Activated CD8-positive, alpha-beta T cell treated with anti-CD3 and anti-CD28 coated beads, Interleukin-2, amount 10 ng/mL, durations not matched to agents 7 days and 5 days (primary cell): ENCODE measurements around the gene PDE6A. TPM values are rescaled to one million over a fixed set of nuclear protein-coding genes. Genes with fewer than 3 reads are reported as not detected.

Experiments used
- ATAC-seq: fragments of 150-1000 bp; cut with Tn5 transposase; one replicate; pipeline ENCODE4 v1.10.0; 2021; ENCODE audit warnings: moderate library complexity
- CTCF ChIA-PET: fragments of 350-600 bp; sonication (Branson Sonifier 250); formaldehyde crosslinking; loops from one replicate; lab custom pipeline; 2021; ENCODE audit warnings: antibody characterized with exemption; lab: Charles Lee
- POLR2A ChIA-PET: fragments of 350-600 bp; sonication (Branson Sonifier 250); formaldehyde crosslinking; loops from one replicate; lab custom pipeline; 2021; ENCODE audit warnings: antibody characterized with exemption; lab: Charles Lee
- DNase-seq: peaks from one replicate; pipeline ENCODE4 v3.0.0-alpha.2; 2020
- H3K27ac Mint-ChIP-seq: one replicate; pipeline ENCODE4 v1.8.0; 2021; ENCODE audit warnings: mild to moderate bottlenecking, mixed read lengths
- H3K27me3 Mint-ChIP-seq: one replicate; pipeline ENCODE4 v1.8.0; 2021; ENCODE audit warnings: low read depth, mixed read lengths
- H3K36me3 Mint-ChIP-seq: one replicate; pipeline ENCODE4 v1.8.0; 2021; ENCODE audit warnings: low read depth, mixed read lengths
- H3K4me1 Mint-ChIP-seq: one replicate; pipeline ENCODE4 v1.8.0; 2021; ENCODE audit warnings: low read depth, mixed read lengths
- H3K4me3 Mint-ChIP-seq: one replicate; pipeline ENCODE4 v1.8.0; 2021; ENCODE audit warnings: mild to moderate bottlenecking, mixed read lengths
- H3K9me3 Mint-ChIP-seq: one replicate; pipeline ENCODE4 v1.8.0; 2022; ENCODE audit warnings: mixed read lengths; ENCODE audit not compliant: insufficient read depth
- total RNA-seq, 2 experiments: library from RNA; stranded (reverse); gene quantifications; one replicate each; pipeline ENCODE4 v1.2.3, GENCODE V29; 2021

PDE6A gene
- total RNA-seq, 2 experiments from 2014 or later: not detected

GRCh38 chr5:149829954-149830353, 114.6 kb downstream of the PDE6A start:
- Mint-ChIP-seq H3K27me3 (no peaks in the 10 kb centered on the region), H3K27ac (no peak overlapping the region), H3K4me3 (no peak overlapping the region), H3K4me1 (peaks cover 5% of the 10 kb centered on the region), H3K36me3 (peaks cover 3% of the 10 kb centered on the region), H3K9me3 (no peaks in the 10 kb centered on the region)
- POLR2A ChIA-PET: no interaction called here
- ATAC-seq: no peak
- no peak for DNase-seq
- CTCF ChIA-PET: interaction anchor here (1.0 to 11.6 kb wide), 13 partner anchors 8 to 206 kb away, joined by 3 to 155 read pairs (median 17); partner anchors contain the start of gene SLC26A2

GRCh38 chr5:149828161-149829011, 116.2 kb downstream of the PDE6A start:
- ChIA-PET CTCF (interaction anchor here (0.6 to 11.6 kb wide), 26 partner anchors 8 to 250 kb away, joined by 3 to 155 read pairs (median 5); no protein-coding TSS in a partner anchor), POLR2A (no interaction called here)
- H3K36me3 Mint-ChIP-seq: peaks cover 3% of the 10 kb centered on the region
- peak; percentile 89 for DNase-seq
- no peaks in the 10 kb centered on the region for H3K27me3 Mint-ChIP-seq
- H3K9me3 Mint-ChIP-seq: no peaks in the 10 kb centered on the region
- peaks cover 5% of the 10 kb centered on the region for H3K4me1 Mint-ChIP-seq
- H3K4me3 Mint-ChIP-seq: no peak overlapping the region
- no peak overlapping the region for H3K27ac Mint-ChIP-seq
- peak; percentile 71 for ATAC-seq

GRCh38 chr5:149827546-149827945, 117.0 kb downstream of the PDE6A start:
- peaks cover 5% of the 10 kb centered on the region for H3K4me1 Mint-ChIP-seq
- POLR2A ChIA-PET: interaction anchor here (0.6 kb wide), 1 partner anchor 95 kb away, joined by 3 read pairs; no protein-coding TSS in a partner anchor
- no peaks in the 10 kb centered on the region for H3K27me3 Mint-ChIP-seq
- H3K9me3 Mint-ChIP-seq: no peaks in the 10 kb centered on the region
- H3K36me3 Mint-ChIP-seq: peaks cover 2% of the 10 kb centered on the region
- no peak for DNase-seq
- H3K27ac Mint-ChIP-seq: no peak overlapping the region
- CTCF ChIA-PET: interaction anchor here (0.5 to 11.6 kb wide), 21 partner anchors 11 to 249 kb away, joined by 3 to 155 read pairs (median 6); no protein-coding TSS in a partner anchor
- ATAC-seq: no peak
- no peak overlapping the region for H3K4me3 Mint-ChIP-seq

- ChIA-PET CTCF (interaction anchor here (0.5 to 11.6 kb wide), 17 partner anchors 11 to 237 kb away, joined by 3 to 155 read pairs (median 7); no protein-coding TSS in a partner anchor), POLR2A (interaction anchor here (0.6 kb wide), 1 partner anchor 95 kb away, joined by 3 read pairs; no protein-coding TSS in a partner anchor)
- peaks cover 5% of the 10 kb centered on the region for H3K4me1 Mint-ChIP-seq
- ATAC-seq: no peak
- H3K36me3 Mint-ChIP-seq: peaks cover 2% of the 10 kb centered on the region
- no peak overlapping the region for H3K27ac Mint-ChIP-seq
- H3K9me3 Mint-ChIP-seq: no peaks in the 10 kb centered on the region
- no peaks in the 10 kb centered on the region for H3K27me3 Mint-ChIP-seq
- DNase-seq: no peak
- H3K4me3 Mint-ChIP-seq: no peak overlapping the region
These were observed 117.5 kb downstream of the PDE6A start for GRCh38 chr5:149827086-149827485.

- no peak for DNase-seq
- Mint-ChIP-seq H3K27ac (no peak overlapping the region), H3K9me3 (no peaks in the 10 kb centered on the region), H3K4me3 (no peak overlapping the region), H3K27me3 (no peaks in the 10 kb centered on the region), H3K4me1 (peaks cover 4% of the 10 kb centered on the region), H3K36me3 (peaks cover 2% of the 10 kb centered on the region)
- ChIA-PET CTCF (interaction anchor here (1.1 to 11.6 kb wide), 11 partner anchors 7 to 191 kb away, joined by 3 to 155 read pairs (median 15); no protein-coding TSS in a partner anchor), POLR2A (no interaction called here)
- ATAC-seq: no peak
These were observed 118.0 kb downstream of the PDE6A start for GRCh38 chr5:149826574-149826973.

GRCh38 chr5:149824846-149825245, 119.7 kb downstream of the PDE6A start:
- Mint-ChIP-seq H3K27ac (no peak overlapping the region), H3K36me3 (peaks cover 2% of the 10 kb centered on the region), H3K9me3 (no peaks in the 10 kb centered on the region), H3K4me1 (no peaks in the 10 kb centered on the region), H3K27me3 (no peaks in the 10 kb centered on the region), H3K4me3 (no peak overlapping the region)
- POLR2A ChIA-PET: no interaction called here
- CTCF ChIA-PET: interaction anchor here (1.0 to 3.2 kb wide), 3 partner anchors 9 to 188 kb away, joined by 3 to 15 read pairs (median 3); no protein-coding TSS in a partner anchor
- DNase-seq (no peak), ATAC-seq (no peak)

DNA sequence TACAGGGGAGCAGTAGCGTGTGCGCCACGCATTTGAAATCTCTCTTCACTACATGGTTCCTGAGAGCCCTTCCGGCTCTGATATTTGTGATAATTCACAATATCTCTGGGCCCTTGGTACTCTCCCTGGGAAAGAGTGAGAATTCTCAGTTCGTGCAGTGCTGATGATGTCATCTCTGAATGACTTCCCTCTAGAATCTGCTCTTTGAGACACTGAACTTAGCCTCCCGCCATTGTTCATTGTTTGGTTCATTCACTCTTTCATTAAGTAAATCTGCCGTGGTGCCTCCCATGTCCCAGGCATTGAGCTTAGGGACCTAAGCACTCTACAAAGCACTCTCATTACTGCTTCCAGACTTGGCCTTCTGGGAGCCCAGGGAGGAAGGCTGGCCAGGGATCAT, 120.5 kb downstream of the PDE6A start:
- ChIA-PET POLR2A (no interaction called here), CTCF (interaction anchor here (1.1 to 3.2 kb wide), 3 partner anchors 10 to 157 kb away, joined by 3 to 15 read pairs (median 9); no protein-coding TSS in a partner anchor)
- no peak for ATAC-seq
- Mint-ChIP-seq H3K27me3 (no peaks in the 10 kb centered on the region), H3K4me3 (no peak overlapping the region), H3K9me3 (no peaks in the 10 kb centered on the region), H3K27ac (no peak overlapping the region), H3K36me3 (peaks cover 2% of the 10 kb centered on the region), H3K4me1 (no peaks in the 10 kb centered on the region)
- DNase-seq: no peak

GRCh38 chr5:149823375-149823774, 121.2 kb downstream of the PDE6A start:
- DNase-seq: no peak
- Mint-ChIP-seq H3K4me1 (no peaks in the 10 kb centered on the region), H3K36me3 (no peaks in the 10 kb centered on the region), H3K4me3 (no peak overlapping the region), H3K27ac (no peak overlapping the region), H3K27me3 (no peaks in the 10 kb centered on the region), H3K9me3 (no peaks in the 10 kb centered on the region)
- no peak for ATAC-seq
- ChIA-PET CTCF (interaction anchor here (0.6 to 3.2 kb wide), 5 partner anchors 11 to 438 kb away, joined by 3 to 15 read pairs (median 9); no protein-coding TSS in a partner anchor), POLR2A (no interaction called here)

GRCh38 chr5:149822301-149822700, 122.3 kb downstream of the PDE6A start:
- ChIA-PET CTCF (interaction anchor here (1.0 to 2.9 kb wide), 6 partner anchors 8 to 186 kb away, joined by 3 to 12 read pairs (median 6); no protein-coding TSS in a partner anchor), POLR2A (interaction anchor here (0.9 kb wide), 1 partner anchor 178 kb away, joined by 3 read pairs; the partner anchor contains the start of genes HMGXB3 and TIGD6)
- DNase-seq (no peak), ATAC-seq (no peak)
- H3K9me3 Mint-ChIP-seq: no peaks in the 10 kb centered on the region
- no peaks in the 10 kb centered on the region for H3K36me3 Mint-ChIP-seq
- no peaks in the 10 kb centered on the region for H3K27me3 Mint-ChIP-seq
- no peaks in the 10 kb centered on the region for H3K4me1 Mint-ChIP-seq
- no peak overlapping the region for H3K27ac Mint-ChIP-seq
- no peak overlapping the region for H3K4me3 Mint-ChIP-seq

- Mint-ChIP-seq H3K4me1 (no peaks in the 10 kb centered on the region), H3K27me3 (no peaks in the 10 kb centered on the region), H3K9me3 (no peaks in the 10 kb centered on the region), H3K4me3 (no peak overlapping the region), H3K36me3 (no peaks in the 10 kb centered on the region), H3K27ac (no peak overlapping the region)
- ATAC-seq (no peak), DNase-seq (no peak)
- POLR2A ChIA-PET: interaction anchor here (1.0 kb wide), 1 partner anchor 9 kb away, joined by 5 read pairs; no protein-coding TSS in a partner anchor
- CTCF ChIA-PET: interaction anchor here (1.0 to 2.9 kb wide), 5 partner anchors 7 to 154 kb away, joined by 3 to 12 read pairs (median 4); no protein-coding TSS in a partner anchor
These were observed 123.8 kb downstream of the PDE6A start for GRCh38 chr5:149820536-149821510.

GRCh38 chr5:149820012-149820411, 124.6 kb downstream of the PDE6A start:
- ATAC-seq: no peak
- H3K27ac Mint-ChIP-seq: no peak overlapping the region
- H3K36me3 Mint-ChIP-seq: no peaks in the 10 kb centered on the region
- H3K4me1 Mint-ChIP-seq: no peaks in the 10 kb centered on the region
- H3K4me3 Mint-ChIP-seq: no peak overlapping the region
- no peaks in the 10 kb centered on the region for H3K9me3 Mint-ChIP-seq
- H3K27me3 Mint-ChIP-seq: no peaks in the 10 kb centered on the region
- no peak for DNase-seq
- ChIA-PET POLR2A (no interaction called here), CTCF (interaction anchor here (1.0 kb wide), 1 partner anchor 8 kb away, joined by 3 read pairs; no protein-coding TSS in a partner anchor)
